Loucy (cell line): Measurements from ENCODE around the gene CPXM2.

Source experiments
- H2AFZ ChIP-seq: fragments of 200-600 bp; sonication (generic); 2 replicates; pipeline ENCODE4 v1.6.0; 2016; ENCODE audit warnings: antibody characterized with exemption, mild to moderate bottlenecking, low read length, moderate library complexity
- H3F3A ChIP-seq: fragments of 200-600 bp; 2 replicates; pipeline ENCODE4 v1.6.0; 2016; ENCODE audit warnings: antibody characterized with exemption, low read depth, mild to moderate bottlenecking
- H3K27me3 ChIP-seq: fragments of 200-600 bp; sonication (generic); 2 replicates; pipeline ENCODE4 v1.6.1; 2014; ENCODE audit warnings: low read length, mild to moderate bottlenecking; ENCODE audit not compliant: insufficient read depth, poor library complexity, severe bottlenecking
- H3K36me3 ChIP-seq: fragments of 200-600 bp; sonication (generic); 2 replicates; pipeline ENCODE4 v1.6.1; 2016; ENCODE audit warnings: low read length; ENCODE audit not compliant: insufficient read depth
- H3K4me1 ChIP-seq: fragments of 200-600 bp; sonication (generic); 2 replicates; pipeline ENCODE4 v1.5.1; 2014; ENCODE audit warnings: low read length, mild to moderate bottlenecking; ENCODE audit not compliant: insufficient read depth, poor library complexity, severe bottlenecking
- H3K4me2 ChIP-seq: fragments of 200-600 bp; sonication (generic); 2 replicates; pipeline ENCODE4 v1.6.0; 2014; ENCODE audit warnings: antibody characterized with exemption, low read length, low read depth, mild to moderate bottlenecking; ENCODE audit not compliant: poor library complexity, severe bottlenecking
- H3K4me3 ChIP-seq: fragments of 200-600 bp; sonication (generic); 2 replicates; pipeline ENCODE4 v1.5.1; 2014; ENCODE audit warnings: low read length, mild to moderate bottlenecking, mixed read lengths; ENCODE audit not compliant: poor library complexity, severe bottlenecking
- H3K79me2 ChIP-seq: fragments of 200-600 bp; sonication (generic); 2 replicates; pipeline ENCODE4 v1.6.1; 2014; ENCODE audit warnings: low read length; ENCODE audit not compliant: insufficient read depth
- H3K9ac ChIP-seq: fragments of 200-600 bp; sonication (generic); 2 replicates; pipeline ENCODE4 v1.6.0; 2014; ENCODE audit warnings: mild to moderate bottlenecking, low read depth, low read length, moderate library complexity; ENCODE audit not compliant: poor library complexity, severe bottlenecking
- H3K9me2 ChIP-seq: fragments of 200-600 bp; sonication (generic); replicated peaks from 2 replicates; pipeline ENCODE4 v1.6.1; 2016; ENCODE audit warnings: low read depth, low read length, mixed read lengths
- H3K9me3 ChIP-seq: fragments of 200-600 bp; sonication (generic); 2 replicates; pipeline ENCODE4 v1.6.1; 2014; ENCODE audit warnings: mild to moderate bottlenecking, antibody characterized with exemption, low read length, low read depth; ENCODE audit not compliant: insufficient read depth
- H4K20me1 ChIP-seq: fragments of 200-600 bp; sonication (generic); 2 replicates; pipeline ENCODE4 v1.6.0; 2014; ENCODE audit warnings: antibody characterized with exemption, low read length, mild to moderate bottlenecking; ENCODE audit not compliant: insufficient read depth, poor library complexity, severe bottlenecking
- EZH2phosphoT487 ChIP-seq: fragments of 200-600 bp; IDR thresholded peaks from 2 replicates; pipeline ENCODE4 v1.6.1; 2018; ENCODE audit warnings: antibody characterized with exemption, mild to moderate bottlenecking, moderate library complexity, borderline replicate concordance
- TF ChIP-seq, protein P1 (sequence below): fragments of 200-600 bp; sonication (generic); conservative IDR thresholded peaks from 2 replicates; pipeline ENCODE4 v1.5.1; 2014; ENCODE audit warnings: mild to moderate bottlenecking, antibody characterized with exemption, low read length

CPXM2 gene

DNA sequence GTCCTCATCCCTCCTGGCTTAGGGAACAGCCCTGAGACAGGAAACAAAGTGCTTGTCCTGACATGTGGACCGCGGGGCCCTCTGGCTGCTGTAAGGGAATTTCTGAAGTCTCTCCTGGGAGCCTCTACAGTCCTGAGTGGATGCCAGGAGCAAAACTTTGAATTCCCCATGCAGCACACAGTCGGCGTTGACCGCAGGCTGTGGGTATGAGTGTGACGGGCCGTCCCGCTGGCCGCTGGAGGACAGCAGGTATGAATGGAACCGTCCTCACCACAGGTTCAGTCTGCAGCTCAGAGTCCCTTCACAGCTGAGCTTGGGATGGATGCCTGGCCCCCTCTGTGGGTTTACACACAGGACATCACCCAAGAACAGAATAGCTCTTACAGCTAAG is 130.6 kb downstream of the CPXM2 start:
- no peaks in the 10 kb centered on the region for H3K79me2 ChIP-seq
- H2AFZ ChIP-seq: no peak overlapping the region
- H3K9me2 ChIP-seq: no peaks in the 10 kb centered on the region
- no peak for TF ChIP-seq EZH2phosphoT487
- TF ChIP-seq, protein P1, sequence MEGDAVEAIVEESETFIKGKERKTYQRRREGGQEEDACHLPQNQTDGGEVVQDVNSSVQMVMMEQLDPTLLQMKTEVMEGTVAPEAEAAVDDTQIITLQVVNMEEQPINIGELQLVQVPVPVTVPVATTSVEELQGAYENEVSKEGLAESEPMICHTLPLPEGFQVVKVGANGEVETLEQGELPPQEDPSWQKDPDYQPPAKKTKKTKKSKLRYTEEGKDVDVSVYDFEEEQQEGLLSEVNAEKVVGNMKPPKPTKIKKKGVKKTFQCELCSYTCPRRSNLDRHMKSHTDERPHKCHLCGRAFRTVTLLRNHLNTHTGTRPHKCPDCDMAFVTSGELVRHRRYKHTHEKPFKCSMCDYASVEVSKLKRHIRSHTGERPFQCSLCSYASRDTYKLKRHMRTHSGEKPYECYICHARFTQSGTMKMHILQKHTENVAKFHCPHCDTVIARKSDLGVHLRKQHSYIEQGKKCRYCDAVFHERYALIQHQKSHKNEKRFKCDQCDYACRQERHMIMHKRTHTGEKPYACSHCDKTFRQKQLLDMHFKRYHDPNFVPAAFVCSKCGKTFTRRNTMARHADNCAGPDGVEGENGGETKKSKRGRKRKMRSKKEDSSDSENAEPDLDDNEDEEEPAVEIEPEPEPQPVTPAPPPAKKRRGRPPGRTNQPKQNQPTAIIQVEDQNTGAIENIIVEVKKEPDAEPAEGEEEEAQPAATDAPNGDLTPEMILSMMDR: no peak
- H3K4me2 ChIP-seq: no peak overlapping the region
- no peaks in the 10 kb centered on the region for H3K4me1 ChIP-seq
- H3F3A ChIP-seq: no peaks in the 10 kb centered on the region
- no peaks in the 10 kb centered on the region for H3K27me3 ChIP-seq
- no peaks in the 10 kb centered on the region for H3K36me3 ChIP-seq
- H4K20me1 ChIP-seq: no peaks in the 10 kb centered on the region
- H3K9ac ChIP-seq: no peak overlapping the region
- H3K4me3 ChIP-seq: no peak overlapping the region
- H3K9me3 ChIP-seq: no peaks in the 10 kb centered on the region; the same call in 1 of the 2 replicates

GRCh38 chr10:123760356-123761037 is 131.1 kb downstream of the CPXM2 start:
- Histone ChIP-seq H3K79me2 (no peaks in the 10 kb centered on the region), H3K9me3 (no peaks in the 10 kb centered on the region; the same call in 1 of the 2 replicates), H4K20me1 (no peaks in the 10 kb centered on the region), H3K27me3 (no peaks in the 10 kb centered on the region), H3K4me1 (no peaks in the 10 kb centered on the region), H2AFZ (no peak overlapping the region), H3F3A (no peaks in the 10 kb centered on the region), H3K9me2 (no peaks in the 10 kb centered on the region), H3K36me3 (no peaks in the 10 kb centered on the region), H3K4me3 (no peak overlapping the region), H3K4me2 (no peak overlapping the region), H3K9ac (no peak overlapping the region)
- TF ChIP-seq, protein P1: no peak
- no peak for TF ChIP-seq EZH2phosphoT487

DNA sequence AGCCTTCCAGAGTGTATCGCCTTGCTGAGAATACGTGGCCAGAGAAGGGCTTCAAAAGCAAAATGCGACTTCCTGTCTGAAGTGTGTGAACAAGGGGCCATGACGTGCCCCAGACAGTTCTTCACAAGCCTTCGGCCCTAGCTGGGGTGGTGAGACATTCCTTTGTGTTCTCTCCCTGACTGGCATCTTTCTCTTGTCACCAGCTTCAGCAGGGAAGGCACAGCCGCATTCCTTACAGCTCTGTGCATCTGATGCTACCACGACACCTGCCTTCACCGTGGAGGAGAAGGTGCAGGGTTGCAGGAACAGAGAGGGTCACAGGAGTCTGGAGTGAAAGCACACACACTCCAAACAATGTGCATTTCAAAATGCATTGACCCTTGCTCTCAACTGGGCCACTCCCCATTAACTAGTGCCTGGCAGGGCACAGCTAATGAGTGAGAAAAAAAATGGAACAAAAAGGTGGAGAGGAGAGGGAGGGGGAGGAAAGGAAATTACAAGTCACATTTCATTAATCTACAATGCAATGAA is 132.0 kb downstream of the CPXM2 start:
- H3K36me3 ChIP-seq: no peaks in the 10 kb centered on the region
- no peaks in the 10 kb centered on the region; the same call in 1 of the 2 replicates for H3K9me3 ChIP-seq
- no peak overlapping the region for H3K4me3 ChIP-seq
- H3K4me2 ChIP-seq: no peak overlapping the region
- no peaks in the 10 kb centered on the region for H4K20me1 ChIP-seq
- TF ChIP-seq EZH2phosphoT487: no peak
- TF ChIP-seq, protein P1: no peak
- no peaks in the 10 kb centered on the region for H3K4me1 ChIP-seq
- H3K9me2 ChIP-seq: no peaks in the 10 kb centered on the region
- no peaks in the 10 kb centered on the region for H3K27me3 ChIP-seq
- no peaks in the 10 kb centered on the region for H3F3A ChIP-seq
- no peak overlapping the region for H2AFZ ChIP-seq
- no peak overlapping the region for H3K9ac ChIP-seq
- H3K79me2 ChIP-seq: no peaks in the 10 kb centered on the region
